Measurements from ENCODE around the gene PIP5K1C. TPM values are rescaled to one million over a fixed set of nuclear protein-coding genes. Genes with fewer than 3 reads are reported as not detected.
A peak's percentile ranks its signal among the peaks of the same experiment; 100 is the strongest.

The PIP5K1C gene
- total RNA-seq, 1 experiment from 2014 or later, result 4.2 TPM

DNA sequence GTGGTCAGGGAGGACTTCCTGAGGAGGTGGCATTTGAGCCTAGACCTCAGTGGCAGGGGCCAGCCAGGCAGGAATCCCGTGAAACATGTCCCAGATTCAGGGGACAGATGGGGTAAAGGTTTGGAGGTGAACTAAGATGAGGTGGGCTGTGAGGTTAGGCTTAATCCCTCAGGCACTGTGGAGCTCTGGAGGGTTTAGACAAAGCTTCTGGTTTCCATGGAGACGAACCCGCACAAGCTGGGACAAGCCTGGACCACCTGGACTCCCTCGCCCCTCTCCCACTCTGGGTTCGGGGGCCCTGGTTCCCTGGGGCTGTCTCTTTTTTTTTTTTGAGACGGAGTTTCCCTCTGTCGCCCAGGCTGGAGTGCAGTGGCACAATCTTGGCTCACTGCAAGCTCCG lies 23.6 kb upstream of the PIP5K1C start:
- no peak overlapping the region for H3K27ac ChIP-seq (ENCODE audit: low read length)
- H2AFZ ChIP-seq (ENCODE audit: low read length), result no peak overlapping the region
- H3K9me2 ChIP-seq (replicated peaks; ENCODE audit: insufficient read depth, low read length), result no peaks in the 10 kb centered on the region
- H3K9me3 ChIP-seq (ENCODE audit: low read length), result no peaks in the 10 kb centered on the region
- DNase-seq, result no peak
- H3K4me1 ChIP-seq (ENCODE audit: low read length), result no peaks in the 10 kb centered on the region
- H3K36me3 ChIP-seq (ENCODE audit: insufficient read depth, low read length), result no peaks in the 10 kb centered on the region
- no peaks in the 10 kb centered on the region for H4K20me1 ChIP-seq (ENCODE audit: insufficient read depth, low read depth, low read length)
- H3K9ac ChIP-seq (ENCODE audit: low read length), result no peak overlapping the region
- H3K79me2 ChIP-seq (ENCODE audit: low read length), result no peaks in the 10 kb centered on the region
- no peak overlapping the region for H3K4me2 ChIP-seq (ENCODE audit: low read depth, low read length, poor library complexity, severe bottlenecking)
- no peaks in the 10 kb centered on the region for H3K27me3 ChIP-seq (ENCODE audit: low read length)
- no peak overlapping the region for H3K4me3 ChIP-seq (ENCODE audit: low read length)

DNA sequence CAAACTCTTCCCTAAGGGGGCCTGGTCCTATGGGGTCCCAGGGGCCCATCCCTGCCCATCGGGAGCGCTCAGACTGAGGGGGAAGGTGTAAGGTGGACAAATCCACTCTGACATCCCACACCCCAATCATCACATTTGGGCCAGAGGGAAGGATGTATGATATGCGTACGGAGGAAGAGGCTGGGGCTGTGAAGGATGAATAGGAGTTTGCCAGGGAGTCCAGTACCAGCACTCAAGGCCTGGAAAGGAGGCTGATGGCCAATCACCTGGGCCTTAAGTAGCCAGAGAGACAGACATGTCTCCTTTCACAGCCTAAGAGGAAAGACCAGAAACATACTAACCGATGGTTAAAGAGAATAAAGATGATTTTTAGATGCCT lies 22.8 kb upstream of the PIP5K1C start:
- Histone ChIP-seq H3K27me3 (ENCODE audit: low read length) (no peaks in the 10 kb centered on the region), H3K4me3 (ENCODE audit: low read length) (no peak overlapping the region), H3K9ac (ENCODE audit: low read length) (no peak overlapping the region), H3K27ac (ENCODE audit: low read length) (no peak overlapping the region), H4K20me1 (ENCODE audit: insufficient read depth, low read depth, low read length) (no peaks in the 10 kb centered on the region), H3K9me3 (ENCODE audit: low read length) (no peaks in the 10 kb centered on the region), H3K4me2 (ENCODE audit: low read depth, low read length, poor library complexity, severe bottlenecking) (no peak overlapping the region), H3K4me1 (ENCODE audit: low read length) (no peaks in the 10 kb centered on the region), H3K36me3 (ENCODE audit: insufficient read depth, low read length) (no peaks in the 10 kb centered on the region), H3K79me2 (ENCODE audit: low read length) (no peaks in the 10 kb centered on the region), H3K9me2 (replicated peaks; ENCODE audit: insufficient read depth, low read length) (no peaks in the 10 kb centered on the region), H2AFZ (ENCODE audit: low read length) (no peak overlapping the region)
- DNase-seq, result no peak

DNA sequence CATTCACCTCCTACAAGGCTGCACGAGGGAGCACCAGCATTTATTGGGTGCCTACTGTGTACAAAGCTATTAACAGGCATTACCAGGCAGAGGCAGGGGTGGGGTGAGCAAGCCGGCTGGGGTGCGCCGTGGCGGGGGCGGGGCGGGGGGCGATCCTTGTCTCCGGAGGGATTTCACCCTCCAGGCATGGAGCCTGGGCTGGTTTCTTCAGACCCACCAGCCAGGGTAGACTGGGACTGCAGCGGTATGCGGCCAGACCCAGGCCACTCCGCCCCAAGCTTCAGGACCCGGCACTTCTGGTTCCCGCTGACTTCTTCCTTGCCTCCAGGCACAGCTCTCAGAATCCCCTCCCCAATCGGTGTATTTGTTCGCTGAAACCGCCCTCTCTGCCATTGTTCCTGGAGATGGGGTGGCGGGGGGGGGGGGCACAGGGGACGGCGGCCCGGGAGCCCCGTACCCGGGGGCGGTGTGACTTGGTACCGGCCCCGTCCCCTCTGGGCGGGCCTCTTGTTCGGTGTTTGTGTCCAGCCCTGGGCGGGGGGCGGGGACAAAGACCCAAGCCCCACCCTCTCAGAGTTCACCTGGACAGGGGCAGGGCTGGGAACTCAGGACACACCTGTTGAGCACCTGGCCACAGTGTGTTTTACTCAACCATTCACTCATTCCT lies 22.3 kb upstream of the PIP5K1C start:
- no peaks in the 10 kb centered on the region for H3K9me3 ChIP-seq (ENCODE audit: low read length)
- no peaks in the 10 kb centered on the region for H3K9me2 ChIP-seq (replicated peaks; ENCODE audit: insufficient read depth, low read length)
- no peaks in the 10 kb centered on the region for H4K20me1 ChIP-seq (ENCODE audit: insufficient read depth, low read depth, low read length)
- no peak overlapping the region for H3K9ac ChIP-seq (ENCODE audit: low read length)
- H3K79me2 ChIP-seq (ENCODE audit: low read length), result no peaks in the 10 kb centered on the region
- no peak overlapping the region for H2AFZ ChIP-seq (ENCODE audit: low read length)
- no peak overlapping the region for H3K27ac ChIP-seq (ENCODE audit: low read length)
- DNase-seq, result no peak
- H3K36me3 ChIP-seq (ENCODE audit: insufficient read depth, low read length), result no peaks in the 10 kb centered on the region
- no peaks in the 10 kb centered on the region for H3K27me3 ChIP-seq (ENCODE audit: low read length)
- no peaks in the 10 kb centered on the region for H3K4me1 ChIP-seq (ENCODE audit: low read length)
- no peak overlapping the region for H3K4me2 ChIP-seq (ENCODE audit: low read depth, low read length, poor library complexity, severe bottlenecking)
- H3K4me3 ChIP-seq (ENCODE audit: low read length), result no peak overlapping the region

DNA sequence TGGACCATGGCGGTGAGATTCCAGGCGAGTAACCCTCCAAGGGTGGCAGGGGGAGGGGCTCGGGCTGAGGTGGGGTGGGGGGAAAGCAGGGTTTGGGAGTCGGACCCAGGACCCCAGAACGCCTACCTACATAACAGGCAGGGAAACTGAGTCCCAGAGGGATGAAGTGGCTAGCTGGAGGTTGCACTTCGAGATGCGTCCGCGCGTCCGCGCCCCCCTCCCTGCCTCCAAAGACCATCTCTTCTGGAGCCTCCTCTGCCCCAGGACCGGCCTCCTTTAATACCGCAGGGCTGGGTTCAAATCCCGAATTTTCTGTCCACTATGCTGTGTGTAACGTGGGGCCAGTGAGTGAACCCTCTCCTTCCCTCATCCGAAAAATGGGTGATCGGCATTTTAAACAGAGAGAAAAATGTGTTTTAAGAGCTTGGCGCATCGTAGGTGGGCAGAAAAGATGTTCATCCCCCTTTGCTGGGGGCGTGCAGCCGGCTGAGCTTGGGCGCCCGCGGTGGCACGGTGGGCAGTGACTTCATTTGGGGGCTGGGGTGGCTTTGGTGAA lies 21.7 kb upstream of the PIP5K1C start:
- H4K20me1 ChIP-seq (ENCODE audit: insufficient read depth, low read depth, low read length), result no peaks in the 10 kb centered on the region
- H3K79me2 ChIP-seq (ENCODE audit: low read length), result no peaks in the 10 kb centered on the region
- no peak overlapping the region for H3K27ac ChIP-seq (ENCODE audit: low read length)
- H3K36me3 ChIP-seq (ENCODE audit: insufficient read depth, low read length), result no peaks in the 10 kb centered on the region
- H3K4me3 ChIP-seq (ENCODE audit: low read length), result no peak overlapping the region
- no peak overlapping the region for H3K9ac ChIP-seq (ENCODE audit: low read length)
- H3K4me1 ChIP-seq (ENCODE audit: low read length), result no peaks in the 10 kb centered on the region
- H2AFZ ChIP-seq (ENCODE audit: low read length), result no peak overlapping the region
- no peaks in the 10 kb centered on the region for H3K27me3 ChIP-seq (ENCODE audit: low read length)
- no peak for DNase-seq
- no peaks in the 10 kb centered on the region for H3K9me3 ChIP-seq (ENCODE audit: low read length)
- H3K9me2 ChIP-seq (replicated peaks; ENCODE audit: insufficient read depth, low read length), result no peaks in the 10 kb centered on the region
- H3K4me2 ChIP-seq (ENCODE audit: low read depth, low read length, poor library complexity, severe bottlenecking), result no peak overlapping the region

DNA sequence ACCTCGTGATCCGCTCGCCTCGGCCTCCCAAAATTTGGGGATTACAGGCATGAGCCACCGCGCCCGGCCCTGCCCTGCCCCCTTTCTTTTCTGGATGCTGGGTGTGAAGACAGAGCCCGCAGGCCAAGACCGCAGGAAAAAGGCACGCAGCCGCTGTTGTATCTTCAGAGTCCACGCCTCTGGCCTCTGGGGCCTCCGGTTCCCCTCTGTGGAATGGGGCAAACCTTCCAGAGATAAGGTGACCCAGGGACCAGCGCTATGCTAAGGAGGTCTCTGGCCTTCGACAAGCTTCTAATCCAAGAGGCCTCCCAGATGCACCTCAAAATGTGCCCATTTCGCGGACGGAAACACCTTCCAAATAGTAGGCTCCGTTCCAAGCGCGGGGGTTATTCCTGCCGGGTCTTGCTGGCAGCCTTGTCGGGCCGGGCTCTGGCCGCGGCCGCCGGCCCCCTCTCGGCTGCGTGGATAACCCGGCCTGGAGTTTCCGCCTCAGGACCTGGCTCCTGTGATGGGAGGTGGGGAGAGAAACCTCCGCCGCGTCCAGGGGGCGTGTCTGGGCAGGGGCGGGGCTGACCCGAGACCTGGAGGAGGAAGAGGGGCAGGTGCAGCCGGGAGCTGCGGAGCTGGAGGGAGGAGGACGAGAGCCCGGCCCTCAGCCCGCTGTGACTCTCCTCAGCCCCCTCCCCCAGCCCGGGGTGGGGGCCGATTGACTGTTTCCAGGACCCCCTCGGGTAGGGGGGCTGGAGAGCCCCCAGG lies 21.0 kb upstream of the PIP5K1C start:
- no peaks in the 10 kb centered on the region for H4K20me1 ChIP-seq (ENCODE audit: insufficient read depth, low read depth, low read length)
- no peaks in the 10 kb centered on the region for H3K79me2 ChIP-seq (ENCODE audit: low read length)
- DNase-seq, result peak; percentile 94
- H3K27me3 ChIP-seq (ENCODE audit: low read length), result no peaks in the 10 kb centered on the region
- no peak overlapping the region for H3K4me3 ChIP-seq (ENCODE audit: low read length)
- no peaks in the 10 kb centered on the region for H3K9me2 ChIP-seq (replicated peaks; ENCODE audit: insufficient read depth, low read length)
- H3K9me3 ChIP-seq (ENCODE audit: low read length), result no peaks in the 10 kb centered on the region
- no peak overlapping the region for H3K27ac ChIP-seq (ENCODE audit: low read length)
- H2AFZ ChIP-seq (ENCODE audit: low read length), result no peak overlapping the region
- H3K4me1 ChIP-seq (ENCODE audit: low read length), result no peaks in the 10 kb centered on the region
- no peaks in the 10 kb centered on the region for H3K36me3 ChIP-seq (ENCODE audit: insufficient read depth, low read length)
- H3K9ac ChIP-seq (ENCODE audit: low read length), result no peak overlapping the region
- H3K4me2 ChIP-seq (ENCODE audit: low read depth, low read length, poor library complexity, severe bottlenecking), result no peak overlapping the region

DNA sequence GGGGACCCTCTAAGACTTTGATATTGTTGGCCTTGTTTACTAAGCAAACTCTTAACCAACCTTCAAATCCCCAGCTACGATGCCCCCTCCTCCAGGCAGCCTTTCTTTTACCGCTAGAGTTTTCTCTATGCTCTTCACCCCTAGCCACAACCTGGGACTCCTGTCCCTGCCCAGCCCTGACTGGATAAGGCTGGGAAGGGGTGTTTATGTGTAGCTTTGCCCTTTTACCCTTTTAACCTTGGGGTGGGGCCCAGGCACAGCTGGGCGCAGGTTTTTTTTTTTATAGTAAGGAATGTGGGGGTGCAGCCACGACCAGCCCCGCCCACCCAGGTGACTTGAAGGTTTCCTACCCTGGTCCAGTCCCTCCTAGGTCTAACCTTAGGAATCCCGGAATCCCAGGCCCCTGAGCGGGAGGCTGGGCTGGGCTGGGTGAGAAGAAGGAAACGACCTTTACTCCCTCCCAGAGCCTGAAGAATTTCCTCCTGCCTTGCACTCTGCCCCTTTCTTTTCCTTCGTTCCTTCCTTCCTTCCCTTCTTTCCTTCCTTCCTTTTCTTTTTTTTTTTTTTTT lies 20.2 kb upstream of the PIP5K1C start:
- no peaks in the 10 kb centered on the region for H3K9me3 ChIP-seq (ENCODE audit: low read length)
- no peak overlapping the region for H2AFZ ChIP-seq (ENCODE audit: low read length)
- H3K27me3 ChIP-seq (ENCODE audit: low read length), result no peaks in the 10 kb centered on the region
- no peak overlapping the region for H3K9ac ChIP-seq (ENCODE audit: low read length)
- no peak overlapping the region for H3K4me3 ChIP-seq (ENCODE audit: low read length)
- H4K20me1 ChIP-seq (ENCODE audit: insufficient read depth, low read depth, low read length), result no peaks in the 10 kb centered on the region
- H3K9me2 ChIP-seq (replicated peaks; ENCODE audit: insufficient read depth, low read length), result no peaks in the 10 kb centered on the region
- no peak overlapping the region for H3K27ac ChIP-seq (ENCODE audit: low read length)
- DNase-seq, result no peak
- no peak overlapping the region for H3K4me2 ChIP-seq (ENCODE audit: low read depth, low read length, poor library complexity, severe bottlenecking)
- H3K79me2 ChIP-seq (ENCODE audit: low read length), result no peaks in the 10 kb centered on the region
- H3K4me1 ChIP-seq (ENCODE audit: low read length), result no peaks in the 10 kb centered on the region
- H3K36me3 ChIP-seq (ENCODE audit: insufficient read depth, low read length), result no peaks in the 10 kb centered on the region

DNA sequence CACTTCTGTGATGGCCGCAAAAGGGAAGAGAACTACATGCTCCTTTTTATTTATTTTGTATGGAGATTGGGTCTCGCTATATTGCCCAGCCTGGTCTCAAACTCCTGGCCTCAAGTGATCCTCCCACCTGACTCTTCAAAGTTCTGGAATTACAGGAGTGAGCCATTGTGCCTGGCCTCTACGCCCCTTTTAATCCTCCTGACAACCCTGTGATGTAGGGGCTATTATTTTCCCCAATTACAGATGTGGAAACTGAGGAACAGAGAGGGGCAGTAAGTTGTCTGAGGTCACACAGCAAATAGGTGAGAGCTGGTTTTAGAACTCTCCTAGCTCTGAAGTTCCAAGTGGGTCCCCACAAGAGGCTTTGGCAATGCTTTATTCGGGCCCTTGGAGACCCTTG lies 19.6 kb upstream of the PIP5K1C start:
- Histone ChIP-seq H3K4me1 (ENCODE audit: low read length) (no peaks in the 10 kb centered on the region), H3K4me2 (ENCODE audit: low read depth, low read length, poor library complexity, severe bottlenecking) (no peak overlapping the region), H3K9me2 (replicated peaks; ENCODE audit: insufficient read depth, low read length) (no peaks in the 10 kb centered on the region), H4K20me1 (ENCODE audit: insufficient read depth, low read depth, low read length) (no peaks in the 10 kb centered on the region), H3K4me3 (ENCODE audit: low read length) (no peak overlapping the region), H2AFZ (ENCODE audit: low read length) (no peak overlapping the region), H3K79me2 (ENCODE audit: low read length) (no peaks in the 10 kb centered on the region), H3K9ac (ENCODE audit: low read length) (no peak overlapping the region), H3K27ac (ENCODE audit: low read length) (no peak overlapping the region), H3K36me3 (ENCODE audit: insufficient read depth, low read length) (no peaks in the 10 kb centered on the region), H3K9me3 (ENCODE audit: low read length) (no peaks in the 10 kb centered on the region), H3K27me3 (ENCODE audit: low read length) (no peaks in the 10 kb centered on the region)
- no peak for DNase-seq

DNA sequence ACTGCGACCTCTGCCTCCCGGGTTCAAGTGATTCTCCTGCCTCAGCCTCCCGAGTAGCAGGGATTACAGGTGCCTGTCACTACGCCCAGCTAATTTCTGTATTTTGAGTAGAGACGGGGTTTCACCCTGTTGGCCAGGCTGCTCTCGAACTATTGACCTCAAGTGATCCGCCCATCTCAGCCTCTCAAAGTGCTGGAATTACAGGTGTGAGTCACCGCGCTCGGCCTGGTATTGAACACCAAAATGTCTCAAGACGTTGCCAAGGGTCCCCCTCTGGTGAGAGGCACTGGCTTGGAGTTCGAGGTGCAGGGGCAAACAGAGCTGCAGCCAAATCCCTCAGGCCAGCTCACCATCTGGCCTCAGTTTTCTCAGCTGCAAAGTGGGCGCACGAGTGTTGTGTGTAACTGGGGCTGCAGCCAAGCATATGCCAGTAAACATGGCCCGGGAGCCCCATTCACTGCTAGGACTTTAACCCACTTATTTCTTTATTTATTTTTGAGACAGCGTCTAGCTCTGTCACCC lies 15.9 kb upstream of the PIP5K1C start:
- Histone ChIP-seq H3K4me2 (ENCODE audit: low read depth, low read length, poor library complexity, severe bottlenecking) (no peak overlapping the region), H3K9me2 (replicated peaks; ENCODE audit: insufficient read depth, low read length) (no peaks in the 10 kb centered on the region), H3K9ac (ENCODE audit: low read length) (no peak overlapping the region), H2AFZ (ENCODE audit: low read length) (no peak overlapping the region), H3K4me3 (ENCODE audit: low read length) (no peak overlapping the region), H3K79me2 (ENCODE audit: low read length) (no peaks in the 10 kb centered on the region), H3K36me3 (ENCODE audit: insufficient read depth, low read length) (no peaks in the 10 kb centered on the region), H3K4me1 (ENCODE audit: low read length) (no peaks in the 10 kb centered on the region), H3K9me3 (ENCODE audit: low read length) (no peaks in the 10 kb centered on the region), H3K27me3 (ENCODE audit: low read length) (no peaks in the 10 kb centered on the region), H3K27ac (ENCODE audit: low read length) (no peak overlapping the region), H4K20me1 (ENCODE audit: insufficient read depth, low read depth, low read length) (no peaks in the 10 kb centered on the region)
- DNase-seq, result no peak

Data from Karpas-422 (cell line).